Stimulated activated CD4-positive, alpha-beta T cell treated with anti-CD3 and anti-CD28 coated beads, Interleukin-4, amount 100 ng/mL, for 48 hours (primary cell): Measurements from ENCODE around the gene ATP8B3.

Source experiments
- DNase-seq, 2 donors: peaks; one replicate each; pipeline ENCODE4 v3.0.0-alpha.2; 2020; ENCODE audit warnings: low read depth in 2 of 2

Gene ATP8B3

GRCh38 chr19:1756705-1757465 is 55.2 kb downstream of the ATP8B3 start:
- DNase-seq, result no peak

- DNase-seq, result no peak
These were observed 55.8 kb downstream of the ATP8B3 start for GRCh38 chr19:1756264-1756663.

- DNase-seq, result no peak
These were observed 56.5 kb downstream of the ATP8B3 start for GRCh38 chr19:1755467-1756171.

- DNase-seq, result no peak
These were observed 57.2 kb downstream of the ATP8B3 start for GRCh38 chr19:1754636-1755466.

- no peak for DNase-seq
These were observed 57.9 kb downstream of the ATP8B3 start for GRCh38 chr19:1754018-1754635.

GRCh38 chr19:1752757-1753728 is 59.0 kb downstream of the ATP8B3 start, which contains the start of gene ONECUT3:
Gene ONECUT3 (plus strand): TSS chr19:1753506. CDS start chr19:1753663, 157 bp downstream.
- no peak for DNase-seq

- DNase-seq, result no peak
These were observed 59.9 kb downstream of the ATP8B3 start for GRCh38 chr19:1752009-1752756.

GRCh38 chr19:1751367-1752008 is 60.6 kb downstream of the ATP8B3 start:
- DNase-seq, result no peak

- DNase-seq, result no peak
These were observed 61.6 kb downstream of the ATP8B3 start for GRCh38 chr19:1750343-1751021.

GRCh38 chr19:1749373-1750342 is 62.4 kb downstream of the ATP8B3 start:
- DNase-seq, result no peak

- DNase-seq, result no peak
These were observed 63.2 kb downstream of the ATP8B3 start for GRCh38 chr19:1748873-1749341.

- DNase-seq, result no peak
These were observed 63.8 kb downstream of the ATP8B3 start for GRCh38 chr19:1748115-1748872.

GRCh38 chr19:1747285-1748114 is 64.6 kb downstream of the ATP8B3 start:
- peak in 1 of 2 donors; percentile 45 for DNase-seq

- no peak for DNase-seq
These were observed 65.4 kb downstream of the ATP8B3 start for GRCh38 chr19:1746401-1747284.

GRCh38 chr19:1745589-1746031 is 66.5 kb downstream of the ATP8B3 start:
- no peak for DNase-seq
